Stimulated activated CD8-positive, alpha-beta memory T cell treated with anti-CD3 and anti-CD28 coated beads, Interleukin-4, amount 100 ng/mL, for 4 hours (primary cell): ENCODE data around the gene UCN3.

ENCODE experiments used
- DNase-seq, 2 donors: peaks; one replicate each; pipeline ENCODE4 v3.0.0-alpha.2; 2020; ENCODE audit warnings: low read depth in 2 of 2, low spot score in 1 of 2

The UCN3 gene, protein sequence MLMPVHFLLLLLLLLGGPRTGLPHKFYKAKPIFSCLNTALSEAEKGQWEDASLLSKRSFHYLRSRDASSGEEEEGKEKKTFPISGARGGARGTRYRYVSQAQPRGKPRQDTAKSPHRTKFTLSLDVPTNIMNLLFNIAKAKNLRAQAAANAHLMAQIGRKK

DNA sequence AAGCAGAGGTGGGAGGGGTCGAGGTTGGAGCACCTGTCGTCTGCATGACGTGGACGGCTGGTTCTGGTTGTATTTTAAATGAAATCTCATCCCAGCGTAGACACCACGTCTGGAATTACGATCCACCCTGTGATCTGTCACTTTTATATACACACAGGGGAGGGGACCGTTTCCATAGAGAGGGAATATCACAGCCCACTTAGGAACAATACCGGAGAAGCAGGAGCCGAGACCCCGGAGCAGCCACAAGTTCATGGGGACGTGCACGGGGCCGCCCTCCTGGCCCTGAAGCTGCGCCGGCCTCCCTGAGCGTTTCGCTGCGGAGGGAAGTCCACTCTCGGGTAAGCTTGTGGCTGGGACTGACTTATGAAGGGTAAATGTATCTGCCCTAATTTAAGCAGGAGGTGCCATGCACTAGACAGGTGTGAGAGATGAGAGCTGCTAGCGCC lies at the start of gene UCN3:
UCN3 (plus strand) TSS at position 77 of the 449 bp plus-strand sequence. CDS start 8,755 bp downstream, outside the sequence.
- no peak for DNase-seq

DNA sequence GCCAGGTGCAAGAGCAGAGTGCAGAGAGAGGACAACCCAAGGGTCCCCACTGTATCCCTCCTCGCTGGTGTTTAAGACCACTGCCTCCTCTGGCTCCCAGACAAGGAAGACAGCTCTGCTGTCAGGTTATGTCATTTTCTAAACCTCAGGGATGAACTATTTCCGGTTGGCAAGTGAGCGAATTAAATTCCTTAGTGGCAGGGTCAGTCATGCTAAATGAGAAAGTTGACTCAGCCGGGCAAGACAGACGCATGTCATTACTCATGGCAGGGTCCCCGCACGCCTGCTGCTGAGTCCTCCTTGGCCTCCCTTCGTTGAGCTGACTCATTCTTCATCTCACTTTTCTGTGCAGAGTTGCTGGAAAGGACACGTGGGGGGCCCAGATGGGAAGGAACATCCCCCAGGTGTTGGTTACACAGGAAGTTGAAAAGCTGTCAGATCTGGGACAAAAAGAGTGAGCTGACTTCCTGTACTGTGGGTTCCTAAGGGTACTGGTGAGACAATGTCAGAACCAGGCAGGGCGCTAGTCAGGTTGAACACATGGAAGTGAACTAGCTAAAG lies 47.1 kb upstream of the UCN3 start:
- peak; percentile 43 to 59 for DNase-seq

DNA sequence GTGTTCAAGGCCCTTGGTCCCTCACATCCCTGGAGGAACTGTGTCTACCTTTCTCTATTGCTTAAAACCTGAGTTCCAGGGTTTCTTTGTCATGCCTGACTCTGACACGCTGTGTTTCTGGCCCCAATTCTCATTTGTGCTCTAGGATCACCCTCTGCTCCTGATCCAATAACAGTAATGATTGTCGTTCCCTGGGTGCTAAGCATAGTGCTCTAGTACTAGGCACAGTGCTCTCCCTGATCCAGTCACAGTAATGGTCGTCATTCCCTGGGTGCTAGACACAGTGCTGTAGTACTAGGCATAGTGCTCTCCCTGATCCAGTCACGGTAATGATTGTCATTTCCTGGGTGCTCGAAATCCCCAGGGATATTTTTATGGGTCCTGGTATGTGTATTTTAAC lies 46.6 kb upstream of the UCN3 start:
- DNase-seq: no peak

GRCh38 chr10:5319863-5320262 lies 44.9 kb upstream of the UCN3 start:
- DNase-seq: no peak

GRCh38 chr10:5321273-5321672 lies 43.5 kb upstream of the UCN3 start:
- DNase-seq: no peak

DNA sequence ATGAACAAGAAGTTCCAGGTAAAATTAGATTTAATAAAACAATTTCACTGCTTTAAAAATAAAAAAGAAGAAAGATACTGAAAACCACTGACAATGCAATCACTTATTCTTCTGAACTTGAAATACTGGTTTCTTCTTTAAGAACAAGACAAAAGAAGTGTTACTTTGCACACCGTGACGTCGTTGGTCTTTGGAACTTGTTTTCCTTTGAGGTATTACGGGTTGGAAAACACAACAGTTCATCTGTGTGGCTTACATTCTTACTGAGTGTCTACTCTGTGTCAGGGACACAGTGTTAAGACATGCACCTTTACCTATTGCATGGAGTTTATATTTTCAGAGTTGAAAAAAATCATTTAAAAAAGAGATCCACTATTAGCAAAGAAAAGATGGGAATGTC lies 41.3 kb upstream of the UCN3 start:
- DNase-seq: no peak

DNA sequence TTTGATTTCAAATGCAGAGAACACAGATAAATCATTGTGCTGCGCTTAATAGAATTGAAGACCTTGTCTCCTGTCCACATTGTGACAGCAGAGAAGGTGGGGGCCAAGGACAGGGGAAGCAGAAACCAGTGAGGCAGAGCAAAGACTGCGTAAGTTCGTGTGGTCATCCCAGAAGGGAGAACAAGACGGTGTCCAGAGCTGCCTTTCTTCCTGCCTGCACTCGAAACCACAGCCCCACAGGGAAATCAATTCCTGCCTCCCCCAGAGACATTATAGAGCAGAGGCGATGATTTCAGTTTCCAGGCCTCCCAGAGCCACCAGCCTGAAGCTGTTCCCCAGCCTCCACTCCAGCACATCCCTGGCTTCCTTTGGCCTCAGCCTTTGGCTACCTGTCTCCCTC lies 39.7 kb upstream of the UCN3 start:
- no peak for DNase-seq

DNA sequence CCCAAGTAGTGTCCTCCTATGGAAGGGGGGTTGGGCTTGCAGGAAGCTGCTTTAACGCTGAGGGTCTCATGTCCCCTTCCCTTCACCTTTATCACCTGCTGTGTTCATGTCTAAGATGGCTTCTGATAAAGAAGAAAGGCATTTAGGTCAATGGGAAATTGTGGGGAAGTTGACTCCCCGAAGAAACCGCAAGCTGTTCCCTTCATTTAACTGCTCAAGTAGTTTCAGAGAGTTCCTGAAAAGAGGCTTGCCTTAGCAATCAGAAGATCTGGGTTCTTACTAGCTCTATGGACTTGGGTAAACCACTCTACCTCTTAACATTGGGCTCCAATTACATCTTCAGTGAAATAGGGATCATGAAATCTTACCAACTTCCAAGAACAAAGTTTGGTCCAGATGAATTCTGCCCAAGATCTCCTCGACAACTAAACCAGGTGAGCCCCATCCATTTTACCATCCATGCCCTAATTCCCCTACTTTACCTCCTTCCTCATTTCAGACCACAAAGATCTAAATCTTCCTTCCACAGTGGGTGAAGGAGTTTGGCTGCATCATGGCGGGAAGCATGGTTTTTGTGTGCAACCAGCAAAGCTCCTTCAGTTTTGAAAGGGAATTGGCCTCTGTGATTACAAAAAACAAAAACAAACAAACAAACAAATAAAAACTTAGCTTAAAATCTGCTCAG lies 30.4 kb upstream of the UCN3 start:
- no peak for DNase-seq

GRCh38 chr10:5338010-5338409 lies 26.8 kb upstream of the UCN3 start:
- DNase-seq: no peak

DNA sequence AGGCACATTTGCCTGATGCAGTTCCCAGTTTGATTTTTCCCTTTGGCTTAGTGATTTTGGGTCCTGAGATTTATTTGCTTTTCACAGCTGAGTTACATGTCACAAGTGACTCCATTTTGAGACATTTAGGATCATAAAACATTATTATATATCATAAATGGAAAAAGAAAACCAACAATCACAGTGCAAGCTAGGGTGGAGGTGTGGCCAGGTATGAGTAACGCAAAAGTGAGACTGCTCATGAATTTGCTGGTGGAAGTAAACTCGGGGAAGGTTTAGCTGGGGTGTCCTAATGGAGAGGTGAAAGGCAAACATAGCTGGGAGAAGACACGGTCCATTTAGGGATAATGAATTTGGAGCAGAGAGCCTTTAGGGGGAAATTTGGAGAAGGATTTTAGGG lies 21.7 kb upstream of the UCN3 start:
- DNase-seq: no peak

GRCh38 chr10:5343561-5343960 lies 21.2 kb upstream of the UCN3 start:
- no peak for DNase-seq

- no peak for DNase-seq
Measured at GRCh38 chr10:5343979-5344378, 20.8 kb upstream of the UCN3 start.

GRCh38 chr10:5344746-5345145 lies 20.0 kb upstream of the UCN3 start:
- DNase-seq: no peak

GRCh38 chr10:5346881-5347280 lies 17.9 kb upstream of the UCN3 start:
- no peak for DNase-seq

DNA sequence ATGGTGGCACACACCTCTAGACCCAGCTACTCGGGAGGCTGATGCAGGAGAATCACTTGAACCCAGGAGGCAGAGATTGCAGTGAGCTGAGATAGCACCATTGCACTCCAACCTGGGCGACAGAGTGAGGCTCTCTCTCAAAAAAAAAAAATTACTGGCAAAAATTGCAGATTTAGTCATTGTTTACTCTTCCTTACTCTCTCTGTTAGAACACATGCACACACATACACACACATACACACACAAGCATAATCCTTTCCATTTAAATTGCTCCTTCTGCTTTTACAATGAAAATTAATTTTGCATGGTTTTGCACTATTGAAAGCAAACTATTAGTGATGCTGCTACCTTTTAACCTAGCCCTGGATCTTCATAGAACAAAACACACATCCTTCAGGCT lies 15.4 kb upstream of the UCN3 start:
- DNase-seq: no peak

DNA sequence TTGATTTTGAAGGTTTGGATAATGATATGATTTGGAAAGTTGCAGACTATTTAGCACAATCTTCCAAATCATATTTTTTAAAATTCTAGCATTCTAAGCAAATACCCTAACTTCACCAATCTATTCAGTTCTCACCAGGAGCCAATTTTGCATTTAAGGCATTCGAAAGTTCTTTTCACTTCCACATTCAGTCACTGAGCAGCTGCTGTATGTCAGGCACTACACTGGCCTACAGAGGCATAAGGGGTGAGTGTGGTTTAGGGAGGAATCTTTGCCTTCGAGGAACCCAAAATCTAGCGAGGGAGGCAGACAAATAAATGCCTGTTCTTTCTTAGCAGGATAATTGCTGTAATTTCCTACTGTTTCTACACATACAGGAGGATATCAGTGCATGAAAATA lies 10.7 kb upstream of the UCN3 start:
- DNase-seq: no peak

DNA sequence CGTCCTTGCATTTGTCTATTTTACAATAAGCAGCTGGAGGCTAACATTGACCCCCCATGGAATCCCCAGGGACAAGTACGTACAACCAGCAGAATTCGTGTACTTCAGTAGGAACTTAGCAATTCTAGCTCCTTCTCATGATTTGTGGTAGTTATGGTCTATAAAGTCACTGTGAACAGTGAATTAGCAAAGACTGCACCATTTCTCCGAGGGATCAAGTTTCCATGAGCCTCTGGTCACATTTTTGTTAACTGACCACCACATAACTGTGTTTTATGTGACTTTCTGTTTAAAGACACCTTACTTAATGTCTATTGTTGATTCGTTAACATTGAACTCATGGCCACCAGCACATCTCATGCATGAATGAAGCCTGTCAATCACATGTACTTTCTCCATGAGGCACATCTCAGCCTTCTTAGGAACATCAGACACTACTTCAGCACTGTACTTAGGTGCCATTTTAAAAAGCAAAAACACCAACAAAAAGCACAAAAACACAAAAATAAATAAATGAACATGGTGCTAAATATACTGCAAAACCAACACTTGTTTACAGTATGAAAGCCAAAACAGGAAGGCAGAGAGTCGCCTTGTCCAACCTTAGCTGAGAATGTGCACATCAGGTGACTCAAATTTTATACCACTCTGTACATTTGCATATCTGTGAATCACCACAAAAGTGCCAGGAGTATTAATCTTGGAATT lies 9.0 kb upstream of the UCN3 start:
- DNase-seq: no peak

- DNase-seq: no peak
Measured at GRCh38 chr10:5356302-5356763, 8.4 kb upstream of the UCN3 start.

DNA sequence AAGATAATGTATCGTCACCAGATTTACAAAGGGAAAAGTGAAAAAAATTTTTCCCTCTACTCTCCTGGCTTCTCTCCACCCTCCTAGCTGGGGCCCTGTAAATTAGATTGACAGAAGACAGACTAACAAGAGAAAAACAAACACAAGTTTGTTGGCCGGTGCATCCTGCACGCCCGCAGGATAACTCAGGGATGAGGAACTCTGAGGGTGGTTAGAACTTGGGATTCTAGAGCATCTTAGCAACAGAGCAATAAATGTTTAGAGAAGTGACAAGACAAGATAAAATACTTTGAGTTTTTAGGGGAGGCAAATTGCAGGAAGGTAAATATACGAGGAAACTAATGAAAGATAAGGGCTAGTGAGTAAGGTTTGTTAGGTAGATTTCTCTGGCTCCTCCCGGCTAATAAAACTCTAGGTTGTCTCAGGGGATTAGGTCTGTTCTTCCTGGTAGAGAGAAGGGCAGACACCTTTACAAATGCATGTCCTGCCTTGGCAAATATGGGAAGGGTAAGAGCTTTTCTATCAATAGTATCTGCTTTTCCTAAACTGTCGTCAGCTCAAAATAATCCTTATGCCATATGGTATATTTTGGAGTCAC lies 4.3 kb upstream of the UCN3 start:
- DNase-seq: no peak

GRCh38 chr10:5361966-5362365 lies 2.8 kb upstream of the UCN3 start:
- DNase-seq: no peak

- DNase-seq: no peak
Measured at GRCh38 chr10:5362873-5363272, 1.9 kb upstream of the UCN3 start.

DNA sequence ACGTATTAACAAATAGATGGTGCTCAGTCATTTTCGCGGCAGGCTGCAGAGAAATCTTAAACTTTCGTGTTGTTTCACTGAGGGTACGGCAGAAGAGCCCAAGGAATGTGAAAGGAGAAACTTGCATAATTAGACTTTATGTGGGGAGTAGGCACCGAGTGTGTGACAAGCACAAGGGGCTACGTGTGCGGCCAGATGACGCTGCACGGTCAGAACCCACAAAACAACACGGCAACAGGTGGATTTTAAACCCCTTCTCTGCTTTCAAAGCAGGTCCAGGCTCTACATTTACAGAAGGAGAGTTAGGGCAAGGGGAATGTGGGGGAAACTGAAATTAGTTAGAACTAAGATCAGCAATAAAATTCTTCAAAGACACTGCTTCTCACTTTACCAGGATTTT lies 392 bp upstream of the UCN3 start:
- DNase-seq: no peak
